HAP-1 (cell line): Measurements from ENCODE around the gene TRIM56.

ENCODE experiments used
- DNase-seq, 2 experiments: peaks; one replicate each; pipeline ENCODE4 v3.0.0-alpha.2; 2016 to 2020; ENCODE audit warnings: low spot score in 2 of 2
- H3K27me3 ChIP-seq: fragments of 250-450 bp; sonication (Bioruptor Pico); 2 replicates; pipeline ENCODE4 v1.5.1; 2020; ENCODE audit warnings: low read depth, mild to moderate bottlenecking, moderate library complexity
- H3K36me3 ChIP-seq: fragments of 250-450 bp; sonication (Bioruptor Pico); replicated peaks from 2 replicates; pipeline ENCODE4 v1.5.1; 2020; ENCODE audit warnings: mild to moderate bottlenecking
- H3K4me1 ChIP-seq: fragments of 250-450 bp; sonication (Bioruptor Pico); 2 replicates; pipeline ENCODE4 v1.5.1; 2020; ENCODE audit warnings: mild to moderate bottlenecking
- H3K4me3 ChIP-seq: fragments of 250-450 bp; sonication (Bioruptor Pico); 2 replicates; pipeline ENCODE4 v1.5.1; 2020; ENCODE audit warnings: mild to moderate bottlenecking, moderate library complexity
- H3K9me3 ChIP-seq: fragments of 250-450 bp; sonication (Bioruptor Pico); 2 replicates; pipeline ENCODE4 v1.5.1; 2020; ENCODE audit warnings: mild to moderate bottlenecking, moderate library complexity
- in situ Hi-C: fragments of 300-500 bp; cut with MboI; formaldehyde crosslinking; loops from 3 replicates; pipeline ENCODE4 v1.14.3; 2020; ENCODE audit warnings: low sequenced_read_pairs, inconsistent platforms, mixed read lengths

The TRIM56 gene

GRCh38 chr7:101140339-101140699 is 55.0 kb downstream of the TRIM56 start:
- H3K9me3 ChIP-seq = no peaks in the 10 kb centered on the region
- H3K27me3 ChIP-seq = no peaks in the 10 kb centered on the region; the same call in 1 of the 2 replicates
- DNase-seq = no peak
- H3K4me3 ChIP-seq = no peak overlapping the region
- in situ Hi-C loops = loop anchor here (25.0 kb wide), 1 partner anchor 1122 kb away; no protein-coding TSS in a partner anchor
- H3K4me1 ChIP-seq = peaks cover 5% of the 10 kb centered on the region; the same call in 1 of the 2 replicates
- no peaks in the 10 kb centered on the region for H3K36me3 ChIP-seq

- no peaks in the 10 kb centered on the region for H3K36me3 ChIP-seq
- no peak for DNase-seq
- no peaks in the 10 kb centered on the region for H3K9me3 ChIP-seq
- H3K4me1 ChIP-seq = peaks cover 5% of the 10 kb centered on the region; the same call in 1 of the 2 replicates
- H3K27me3 ChIP-seq = no peaks in the 10 kb centered on the region; the same call in 1 of the 2 replicates
- H3K4me3 ChIP-seq = no peak overlapping the region
- in situ Hi-C loops = loop anchor here (25.0 kb wide), 1 partner anchor 1121 kb away; no protein-coding TSS in a partner anchor
These were observed 55.6 kb downstream of the TRIM56 start for GRCh38 chr7:101140746-101141382.
